SH-SY5Y (cell line): ENCODE data around the gene FAM222B.

Experiments
- GATA2 ChIP-seq: IDR thresholded peaks from 2 replicates; pipeline ENCODE4 v1.6.1; 2011; ENCODE audit warnings: mild to moderate bottlenecking, low read depth, low read length
- GATA3 ChIP-seq: IDR thresholded peaks from 2 replicates; pipeline ENCODE4 v1.6.1; 2011; ENCODE audit warnings: low read depth, mild to moderate bottlenecking, low read length, moderate library complexity

- TF ChIP-seq GATA2 (no peak), GATA3 (no peak)
Observed at GRCh38 chr17:28740406-28741357, 101.9 kb downstream of the FAM222B start.
